GM12874 (cell line): ENCODE results near the gene VWA8.

Experiments used
- CTCF ChIP-seq: IDR thresholded peaks from 2 replicates; pipeline ENCODE4 v1.5.1; 2011; ENCODE audit warnings: low read depth, mild to moderate bottlenecking, control low read depth, low read length, moderate library complexity; ENCODE audit not compliant: insufficient read depth

Gene VWA8

GRCh38 chr13:41925014-41925413 lies 35.9 kb downstream of the VWA8 start:
- no peak for TF ChIP-seq CTCF

- no peak for TF ChIP-seq CTCF
Observed at GRCh38 chr13:41919741-41920487, 41.0 kb downstream of the VWA8 start.

GRCh38 chr13:41919031-41919740 lies 41.7 kb downstream of the VWA8 start:
- TF ChIP-seq CTCF = no peak

GRCh38 chr13:41917641-41918040 lies 43.3 kb downstream of the VWA8 start:
- TF ChIP-seq CTCF = no peak

- TF ChIP-seq CTCF = no peak
Observed at GRCh38 chr13:41916173-41916954, 44.5 kb downstream of the VWA8 start.

GRCh38 chr13:41915081-41915480 lies 45.8 kb downstream of the VWA8 start:
- no peak for TF ChIP-seq CTCF

GRCh38 chr13:41914552-41914951 lies 46.4 kb downstream of the VWA8 start:
- TF ChIP-seq CTCF = no peak
